ENCODE data around the gene PADI3. TPM values are rescaled to one million over a fixed set of nuclear protein-coding genes. Genes with fewer than 3 reads are reported as not detected.
A peak's percentile ranks its signal among the peaks of the same experiment; 100 is the strongest.

PADI3 gene
- polyA plus RNA-seq, 3 donors: 0.01 TPM; not detected in 2

DNA sequence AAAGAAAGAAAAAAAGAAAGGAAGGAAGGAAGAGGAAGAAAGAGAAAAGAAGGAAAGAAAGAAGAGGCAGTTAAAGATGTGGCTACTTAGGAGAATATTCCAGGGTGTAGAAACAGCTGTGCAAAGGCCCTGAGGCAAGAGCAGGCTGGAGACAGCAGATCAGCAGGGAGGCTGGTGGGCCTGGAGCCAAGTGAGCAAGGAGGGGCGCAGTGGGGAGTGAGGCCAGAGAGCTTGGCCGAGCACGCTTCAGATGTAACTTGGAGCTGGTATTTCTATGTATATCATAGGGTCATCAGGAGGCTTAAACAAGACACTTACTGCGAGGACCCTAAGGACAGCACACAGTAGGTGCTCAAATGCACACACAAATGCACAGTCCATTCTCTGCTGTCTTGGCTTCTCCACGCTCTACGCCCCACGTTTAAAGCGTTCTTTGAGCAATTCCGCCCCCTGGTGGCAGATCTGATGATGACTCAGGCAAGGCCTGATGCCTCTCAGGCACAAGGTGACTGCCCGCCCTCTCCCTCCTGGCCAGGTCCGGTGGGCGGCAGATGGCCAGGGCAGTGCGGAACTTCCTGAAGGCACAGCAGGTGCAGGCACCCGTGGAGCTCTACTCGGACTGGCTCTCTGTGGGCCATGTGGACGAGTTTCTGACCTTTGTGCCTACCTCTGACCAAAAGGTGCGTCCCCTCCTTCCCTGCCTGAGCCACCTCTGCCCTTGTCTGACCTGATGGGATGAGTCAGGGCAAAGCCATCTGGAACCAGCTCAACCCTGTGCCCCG is 11.9 kb upstream of the PADI3 start:
- peak; percentile 81 to 86 (median 85) for DNase-seq
- Histone ChIP-seq H3K36me3 (replicated peaks in 1 of 2; ENCODE audit: control insufficient read depth in 1 of 2, insufficient read depth in 2 of 2, low read length in 2 of 2) (no peaks in the 10 kb centered on the region), H3K9me3 (replicated peaks in 1 of 2; ENCODE audit: control insufficient read depth in 1 of 2, insufficient read depth in 1 of 2, low read length in 2 of 2) (no peaks in the 10 kb centered on the region), H3K27me3 (ENCODE audit: control insufficient read depth in 2 of 2, insufficient read depth in 2 of 2, low read length in 2 of 2) (no peaks in the 10 kb centered on the region), H3K9ac (ENCODE audit: insufficient read depth, low read length, poor library complexity, severe bottlenecking) (no peak overlapping the region), H3K79me2 (ENCODE audit: insufficient read depth, low read length) (no peaks in the 10 kb centered on the region), H3K27ac (ENCODE audit: low read depth in 1 of 2, low read length in 2 of 2) (no peak overlapping the region), H3K4me2 (replicated peaks; ENCODE audit: extremely low read depth, low read length, poor library complexity, severe bottlenecking) (no peak overlapping the region), H2AFZ (ENCODE audit: insufficient read depth, low read depth, low read length, poor library complexity, severe bottlenecking) (no peak overlapping the region), H4K20me1 (ENCODE audit: insufficient read depth, low read length) (no peaks in the 10 kb centered on the region), H3K4me1 (ENCODE audit: control insufficient read depth in 1 of 2, insufficient read depth in 2 of 2, low read length in 2 of 2) (peaks cover 12% of the 10 kb centered on the region in 2 donors), H3K4me3 (replicated peaks in 1 of 3; ENCODE audit: low read depth in 2 of 3, low read length in 3 of 3) (no peak overlapping the region)
- peak overlapping the region in 3 of 7 donors; percentile 41 to 63 (median 55) for H3K27ac Mint-ChIP-seq
- intact Hi-C loops (cut with micrococcal nuclease): loop anchor here (1.0 to 5.0 kb wide), 3 partner anchors 95 to 176 kb away; no protein-coding TSS in a partner anchor
- 12% methylated on average over 10 of the region's 18 CpGs for WGBS (ENCODE audit: insufficient coverage)
- peaks cover 0 to 3% (median 0%) of the 10 kb centered on the region in 7 donors for H3K9me3 Mint-ChIP-seq
- TF ChIP-seq, protein P1, sequence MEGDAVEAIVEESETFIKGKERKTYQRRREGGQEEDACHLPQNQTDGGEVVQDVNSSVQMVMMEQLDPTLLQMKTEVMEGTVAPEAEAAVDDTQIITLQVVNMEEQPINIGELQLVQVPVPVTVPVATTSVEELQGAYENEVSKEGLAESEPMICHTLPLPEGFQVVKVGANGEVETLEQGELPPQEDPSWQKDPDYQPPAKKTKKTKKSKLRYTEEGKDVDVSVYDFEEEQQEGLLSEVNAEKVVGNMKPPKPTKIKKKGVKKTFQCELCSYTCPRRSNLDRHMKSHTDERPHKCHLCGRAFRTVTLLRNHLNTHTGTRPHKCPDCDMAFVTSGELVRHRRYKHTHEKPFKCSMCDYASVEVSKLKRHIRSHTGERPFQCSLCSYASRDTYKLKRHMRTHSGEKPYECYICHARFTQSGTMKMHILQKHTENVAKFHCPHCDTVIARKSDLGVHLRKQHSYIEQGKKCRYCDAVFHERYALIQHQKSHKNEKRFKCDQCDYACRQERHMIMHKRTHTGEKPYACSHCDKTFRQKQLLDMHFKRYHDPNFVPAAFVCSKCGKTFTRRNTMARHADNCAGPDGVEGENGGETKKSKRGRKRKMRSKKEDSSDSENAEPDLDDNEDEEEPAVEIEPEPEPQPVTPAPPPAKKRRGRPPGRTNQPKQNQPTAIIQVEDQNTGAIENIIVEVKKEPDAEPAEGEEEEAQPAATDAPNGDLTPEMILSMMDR (IDR thresholded peaks at IDR 0.05): peak; percentile 93
- H3K36me3 Mint-ChIP-seq: no peaks in the 10 kb centered on the region
- H3K4me1 Mint-ChIP-seq: peaks cover 22% of the 10 kb centered on the region
- H3K27me3 Mint-ChIP-seq (ENCODE audit: low read depth in 3 of 3): peaks cover 0 to 5% (median 5%) of the 10 kb centered on the region in 3 donors
- H3K4me3 Mint-ChIP-seq: no peak overlapping the region

DNA sequence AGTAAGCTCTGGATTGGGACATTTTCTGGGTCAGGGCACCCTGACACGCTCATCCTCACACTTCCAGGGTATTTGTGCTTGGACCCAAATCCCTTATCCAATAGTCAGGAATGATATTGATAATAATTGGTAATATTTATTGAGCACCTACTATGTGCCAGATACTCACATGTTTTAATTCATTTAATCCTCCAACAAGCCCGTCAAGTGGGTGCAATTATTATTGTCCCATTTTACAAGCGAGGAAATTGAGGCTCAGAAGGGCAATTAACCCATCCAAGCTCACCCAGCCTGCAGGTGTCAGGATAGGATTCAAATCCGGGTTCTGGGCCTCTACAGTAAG is 11.4 kb upstream of the PADI3 start:
- Histone ChIP-seq H4K20me1 (ENCODE audit: insufficient read depth, low read length) (no peaks in the 10 kb centered on the region), H3K4me2 (replicated peaks; ENCODE audit: extremely low read depth, low read length, poor library complexity, severe bottlenecking) (no peak overlapping the region), H3K4me1 (ENCODE audit: control insufficient read depth in 1 of 2, insufficient read depth in 2 of 2, low read length in 2 of 2) (peaks cover 12% of the 10 kb centered on the region in 2 donors), H2AFZ (ENCODE audit: insufficient read depth, low read depth, low read length, poor library complexity, severe bottlenecking) (no peak overlapping the region), H3K9ac (ENCODE audit: insufficient read depth, low read length, poor library complexity, severe bottlenecking) (no peak overlapping the region), H3K27ac (ENCODE audit: low read depth in 1 of 2, low read length in 2 of 2) (no peak overlapping the region), H3K79me2 (ENCODE audit: insufficient read depth, low read length) (no peaks in the 10 kb centered on the region), H3K36me3 (replicated peaks in 1 of 2; ENCODE audit: control insufficient read depth in 1 of 2, insufficient read depth in 2 of 2, low read length in 2 of 2) (no peaks in the 10 kb centered on the region), H3K4me3 (replicated peaks in 1 of 3; ENCODE audit: low read depth in 2 of 3, low read length in 3 of 3) (no peak overlapping the region), H3K27me3 (ENCODE audit: control insufficient read depth in 2 of 2, insufficient read depth in 2 of 2, low read length in 2 of 2) (no peaks in the 10 kb centered on the region), H3K9me3 (replicated peaks in 1 of 2; ENCODE audit: control insufficient read depth in 1 of 2, insufficient read depth in 1 of 2, low read length in 2 of 2) (no peaks in the 10 kb centered on the region)
- Mint-ChIP-seq H3K27ac (peak overlapping the region in 3 of 7 donors; percentile 5 to 63 (median 55)), H3K4me1 (peaks cover 22% of the 10 kb centered on the region), H3K4me3 (no peak overlapping the region), H3K9me3 (peaks cover 0 to 3% (median 0%) of the 10 kb centered on the region in 7 donors), H3K36me3 (no peaks in the 10 kb centered on the region), H3K27me3 (ENCODE audit: low read depth in 3 of 3) (peaks cover 0 to 5% (median 5%) of the 10 kb centered on the region in 3 donors)
- TF ChIP-seq, protein P1 (IDR thresholded peaks at IDR 0.05): no peak
- 57% methylated on average over 1 of the region's 4 CpGs for WGBS (ENCODE audit: insufficient coverage)
- intact Hi-C loops (cut with micrococcal nuclease): loop anchor here (1.0 to 5.0 kb wide), 3 partner anchors 95 to 177 kb away; no protein-coding TSS in a partner anchor
- DNase-seq: no peak

All from CD14-positive monocyte (primary cell).